ENCODE results near the gene STK40. TPM values are rescaled to one million over a fixed set of nuclear protein-coding genes. Genes with fewer than 3 reads are reported as not detected.

The STK40 gene
- total and polyA plus RNA-seq, 2 experiments from 2014 or later = 8.1 to 20.2 TPM

DNA sequence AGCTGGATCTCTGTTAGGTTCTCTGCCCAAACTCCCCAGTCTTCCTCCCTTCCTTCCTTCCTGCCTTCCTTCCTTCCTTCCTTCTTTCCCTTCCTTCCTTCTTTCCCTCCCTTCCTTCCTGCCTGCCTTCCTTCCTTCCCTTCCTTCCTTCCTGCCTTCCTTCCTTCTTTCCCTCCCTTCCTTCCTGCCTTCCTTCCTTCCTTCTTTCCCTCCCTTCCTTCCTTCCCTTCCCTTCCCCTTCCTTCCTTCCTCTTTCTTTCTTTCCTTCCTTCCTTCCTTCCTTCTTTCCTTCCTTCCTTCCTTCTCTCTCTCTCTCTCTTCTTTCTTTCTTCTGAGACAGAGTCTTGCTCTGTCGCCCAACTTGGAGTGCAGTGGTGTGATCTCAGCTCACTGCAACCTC is 20.7 kb upstream of the STK40 start:
- TF ChIP-seq JUNB (IDR thresholded peaks at IDR 0.05; ENCODE audit: unreplicated experiment) (no peak), ETS1 (IDR thresholded peaks at IDR 0.05) (no peak), POLR2AphosphoS5 (IDR thresholded peaks at IDR 0.05; ENCODE audit: low read depth) (no peak), CTCF (conservative IDR thresholded peaks at IDR 0.05; ENCODE audit: low read depth in 2 of 2) (no peak), ZNF462 (CRISPR knock-in tag; IDR thresholded peaks at IDR 0.05) (no peak)
- TF ChIP-seq, protein P1, sequence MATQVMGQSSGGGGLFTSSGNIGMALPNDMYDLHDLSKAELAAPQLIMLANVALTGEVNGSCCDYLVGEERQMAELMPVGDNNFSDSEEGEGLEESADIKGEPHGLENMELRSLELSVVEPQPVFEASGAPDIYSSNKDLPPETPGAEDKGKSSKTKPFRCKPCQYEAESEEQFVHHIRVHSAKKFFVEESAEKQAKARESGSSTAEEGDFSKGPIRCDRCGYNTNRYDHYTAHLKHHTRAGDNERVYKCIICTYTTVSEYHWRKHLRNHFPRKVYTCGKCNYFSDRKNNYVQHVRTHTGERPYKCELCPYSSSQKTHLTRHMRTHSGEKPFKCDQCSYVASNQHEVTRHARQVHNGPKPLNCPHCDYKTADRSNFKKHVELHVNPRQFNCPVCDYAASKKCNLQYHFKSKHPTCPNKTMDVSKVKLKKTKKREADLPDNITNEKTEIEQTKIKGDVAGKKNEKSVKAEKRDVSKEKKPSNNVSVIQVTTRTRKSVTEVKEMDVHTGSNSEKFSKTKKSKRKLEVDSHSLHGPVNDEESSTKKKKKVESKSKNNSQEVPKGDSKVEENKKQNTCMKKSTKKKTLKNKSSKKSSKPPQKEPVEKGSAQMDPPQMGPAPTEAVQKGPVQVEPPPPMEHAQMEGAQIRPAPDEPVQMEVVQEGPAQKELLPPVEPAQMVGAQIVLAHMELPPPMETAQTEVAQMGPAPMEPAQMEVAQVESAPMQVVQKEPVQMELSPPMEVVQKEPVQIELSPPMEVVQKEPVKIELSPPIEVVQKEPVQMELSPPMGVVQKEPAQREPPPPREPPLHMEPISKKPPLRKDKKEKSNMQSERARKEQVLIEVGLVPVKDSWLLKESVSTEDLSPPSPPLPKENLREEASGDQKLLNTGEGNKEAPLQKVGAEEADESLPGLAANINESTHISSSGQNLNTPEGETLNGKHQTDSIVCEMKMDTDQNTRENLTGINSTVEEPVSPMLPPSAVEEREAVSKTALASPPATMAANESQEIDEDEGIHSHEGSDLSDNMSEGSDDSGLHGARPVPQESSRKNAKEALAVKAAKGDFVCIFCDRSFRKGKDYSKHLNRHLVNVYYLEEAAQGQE (IDR thresholded peaks at IDR 0.05; ENCODE audit: unreplicated experiment) = no peak
- no peak overlapping the region for H3K27ac Mint-ChIP-seq
- Histone ChIP-seq H3F3A (replicated peaks; ENCODE audit: low read depth) (no peaks in the 10 kb centered on the region), H3K27me3 (ENCODE audit: insufficient read depth) (no peaks in the 10 kb centered on the region), H3K9me2 (ENCODE audit: insufficient read depth) (no peaks in the 10 kb centered on the region), H3K27ac (ENCODE audit: low read depth) (no peak overlapping the region), H3K4me1 (ENCODE audit: insufficient read depth) (no peaks in the 10 kb centered on the region), H3K36me3 (ENCODE audit: insufficient read depth) (no peaks in the 10 kb centered on the region), H2AFZ (no peak overlapping the region), H3K4me3 (no peak overlapping the region), H3K4me2 (no peak overlapping the region), H4K20me1 (replicated peaks; ENCODE audit: insufficient read depth) (no peaks in the 10 kb centered on the region), H3K79me2 (replicated peaks; ENCODE audit: insufficient read depth) (no peaks in the 10 kb centered on the region)
- ATAC-seq (no peak), DNase-seq (ENCODE audit: low spot score) (no peak)
- H3K4me3 Mint-ChIP-seq = no peak overlapping the region
- H3K9me3 Mint-ChIP-seq = peaks cover 1% of the 10 kb centered on the region; the same call in 1 of the 3 replicates
- peaks cover 3% of the 10 kb centered on the region for H3K27me3 Mint-ChIP-seq (ENCODE audit: insufficient read depth, low read depth, poor library complexity)
- 0 out of 3 replicates have a peak, but pooled peaks cover 2% of the 10 kb centered on the region for H3K36me3 Mint-ChIP-seq (ENCODE audit: low read depth)
- no peaks in the 10 kb centered on the region; the same call in 2 of the 3 replicates for H3K4me1 Mint-ChIP-seq
